WTC11 (cell line): ENCODE measurements around the gene CRTC2. TPM values are rescaled to one million over a fixed set of nuclear protein-coding genes. Genes with fewer than 3 reads are reported as not detected.

Source experiments
- ATAC-seq: fragments of 200-7000 bp; cut with Tn5 transposase; 2 replicates; pipeline ENCODE4 v1.10.0; 2021; ENCODE audit warnings: mild to moderate bottlenecking, moderate library complexity
- CTCF ChIA-PET: fragments of 300-600 bp; sonication (Branson Sonifier 250); formaldehyde crosslinking; loops from one replicate; lab custom pipeline; 2021; ENCODE audit warnings: antibody characterized with exemption; lab: Charles Lee
- POLR2A ChIA-PET: fragments of 350-600 bp; sonication (Branson Sonifier 250); formaldehyde crosslinking; loops from one replicate; lab custom pipeline; 2021; ENCODE audit warnings: antibody characterized with exemption; lab: Charles Lee
- DNase-seq: peaks from one replicate; pipeline ENCODE4 v3.0.0; 2021; ENCODE audit warnings: low spot score
- H3K27ac Mint-ChIP-seq: 2 replicates; pipeline ENCODE4 v1.8.0; 2021; ENCODE audit warnings: mixed read lengths
- H3K27me3 Mint-ChIP-seq: 2 replicates; pipeline ENCODE4 v1.8.0; 2021; ENCODE audit warnings: low read depth, mild to moderate bottlenecking, moderate library complexity, mixed read lengths
- H3K36me3 Mint-ChIP-seq: 2 replicates; pipeline ENCODE4 v1.8.0; 2021; ENCODE audit warnings: mixed read lengths
- H3K4me1 Mint-ChIP-seq: 2 replicates; pipeline ENCODE4 v1.8.0; 2022; ENCODE audit warnings: mixed read lengths
- H3K4me3 Mint-ChIP-seq: 2 replicates; pipeline ENCODE4 v1.8.0; 2021; ENCODE audit warnings: mild to moderate bottlenecking, moderate library complexity, mixed read lengths
- H3K9me3 Mint-ChIP-seq: 2 replicates; pipeline ENCODE4 v1.8.0; 2021; ENCODE audit warnings: mixed read lengths
- ATF1 ChIP-seq: sonication (generic); formaldehyde crosslinking; IDR thresholded peaks from 2 replicates; pipeline ENCODE4 v1.8.1; 2023; ENCODE audit warnings: mild to moderate bottlenecking, moderate library complexity, missing genetic modification reagents
- EMX1 ChIP-seq: fragments of 250-450 bp; sonication (Bioruptor Pico); IDR thresholded peaks from 2 replicates; pipeline ENCODE4 v1.8.0; 2021; ENCODE audit warnings: mild to moderate bottlenecking
- ESRRA ChIP-seq: sonication (generic); formaldehyde crosslinking; IDR thresholded peaks from 2 replicates; pipeline ENCODE4 v1.8.1; 2022; ENCODE audit warnings: mild to moderate bottlenecking, missing genetic modification reagents, borderline replicate concordance
- ETV6 ChIP-seq: sonication (generic); formaldehyde crosslinking; IDR thresholded peaks from 2 replicates; pipeline ENCODE4 v1.8.1; 2022; ENCODE audit warnings: mild to moderate bottlenecking, missing genetic modification reagents
- FOXJ3 ChIP-seq: sonication (generic); formaldehyde crosslinking; IDR thresholded peaks from 2 replicates; pipeline ENCODE4 v1.9.0; 2021; ENCODE audit warnings: missing genetic modification reagents, mild to moderate bottlenecking, borderline replicate concordance
- FOXK1 ChIP-seq: sonication (generic); formaldehyde crosslinking; IDR thresholded peaks from 2 replicates; pipeline ENCODE4 v1.8.0; 2022; ENCODE audit warnings: mild to moderate bottlenecking, moderate library complexity, missing genetic modification reagents
- FOXP1 ChIP-seq: sonication (generic); formaldehyde crosslinking; IDR thresholded peaks from 2 replicates; pipeline ENCODE4 v1.8.0; 2022; ENCODE audit warnings: missing genetic modification reagents, mild to moderate bottlenecking, moderate library complexity, borderline replicate concordance
- GABPB1 ChIP-seq: sonication (generic); formaldehyde crosslinking; IDR thresholded peaks from 2 replicates; pipeline ENCODE4 v1.8.1; 2023; ENCODE audit warnings: mild to moderate bottlenecking, missing genetic modification reagents
- HMGA2 ChIP-seq: fragments of 250-450 bp; sonication (Bioruptor Pico); IDR thresholded peaks from 2 replicates; pipeline ENCODE4 v1.4.0; 2021; ENCODE audit warnings: mild to moderate bottlenecking, moderate library complexity
- JAZF1 ChIP-seq: fragments of 250-450 bp; sonication (Bioruptor Pico); IDR thresholded peaks from 2 replicates; pipeline ENCODE4 v1.9.0; 2021; ENCODE audit warnings: moderate library complexity, mild to moderate bottlenecking, inconsistent platforms
- MYBL2 ChIP-seq: sonication (generic); formaldehyde crosslinking; IDR thresholded peaks from 2 replicates; pipeline ENCODE4 v1.8.1; 2023; ENCODE audit warnings: mild to moderate bottlenecking, moderate library complexity, missing genetic modification reagents
- NFYB ChIP-seq: sonication (generic); formaldehyde crosslinking; conservative IDR thresholded peaks from 2 replicates; pipeline ENCODE4 v1.8.0; 2022; ENCODE audit warnings: low read depth, missing genetic modification reagents
- NR3C1 ChIP-seq: sonication (generic); formaldehyde crosslinking; conservative IDR thresholded peaks from 2 replicates; pipeline ENCODE4 v1.8.1; 2023; ENCODE audit warnings: low read depth, mild to moderate bottlenecking, missing genetic modification reagents
- PRRX2 ChIP-seq: fragments of 250-450 bp; sonication (Bioruptor Pico); IDR thresholded peaks from 2 replicates; pipeline ENCODE4 v1.8.0; 2021; ENCODE audit warnings: mild to moderate bottlenecking
- RORB ChIP-seq: fragments of 250-450 bp; sonication (Bioruptor Pico); IDR thresholded peaks from 2 replicates; pipeline ENCODE4 v1.9.0; 2021; ENCODE audit warnings: mild to moderate bottlenecking
- SOX15 ChIP-seq: fragments of 250-450 bp; sonication (Bioruptor Pico); IDR thresholded peaks from 2 replicates; pipeline ENCODE4 v1.9.0; 2021; ENCODE audit warnings: mild to moderate bottlenecking
- SP1 ChIP-seq: sonication (generic); formaldehyde crosslinking; conservative IDR thresholded peaks from 2 replicates; pipeline ENCODE4 v1.8.1; 2022; ENCODE audit warnings: missing genetic modification reagents
- ZNF121 ChIP-seq: sonication (generic); formaldehyde crosslinking; IDR thresholded peaks from 2 replicates; pipeline ENCODE4 v1.8.0; 2023; ENCODE audit warnings: missing genetic modification reagents
- ZNF416 ChIP-seq: fragments of 250-450 bp; sonication (Bioruptor Pico); IDR thresholded peaks from 2 replicates; pipeline ENCODE4 v1.9.0; 2021; ENCODE audit warnings: mild to moderate bottlenecking, inconsistent platforms
- ZNF671 ChIP-seq: fragments of 250-450 bp; sonication (Bioruptor Pico); IDR thresholded peaks from 2 replicates; pipeline ENCODE4 v1.8.0; 2021; ENCODE audit warnings: mild to moderate bottlenecking
- total RNA-seq: library from RNA; stranded (reverse); gene quantifications from 3 replicates; pipeline ENCODE4 v1.2.3, GENCODE V29; 2021
- TF ChIP-seq, protein P1 (sequence below): sonication (generic); formaldehyde crosslinking; IDR thresholded peaks from 2 replicates; pipeline ENCODE4 v1.8.1; 2022; ENCODE audit warnings: missing genetic modification reagents, borderline replicate concordance
- TF ChIP-seq, protein P2 (sequence below): sonication (generic); formaldehyde crosslinking; IDR thresholded peaks from 2 replicates; pipeline ENCODE4 v1.8.1; 2023; ENCODE audit warnings: mild to moderate bottlenecking, missing genetic modification reagents
- TF ChIP-seq, protein P3 (sequence below): sonication (generic); formaldehyde crosslinking; IDR thresholded peaks from 2 replicates; pipeline ENCODE4 v1.8.0; 2022; ENCODE audit warnings: mild to moderate bottlenecking, missing genetic modification reagents
- TF ChIP-seq, protein P4 (sequence below): sonication (generic); formaldehyde crosslinking; IDR thresholded peaks from 2 replicates; pipeline ENCODE4 v1.8.1; 2022; ENCODE audit warnings: mild to moderate bottlenecking, missing genetic modification reagents, moderate library complexity, borderline replicate concordance

The CRTC2 gene
- total RNA-seq, 1 experiment from 2014 or later, result 43.7 TPM

DNA sequence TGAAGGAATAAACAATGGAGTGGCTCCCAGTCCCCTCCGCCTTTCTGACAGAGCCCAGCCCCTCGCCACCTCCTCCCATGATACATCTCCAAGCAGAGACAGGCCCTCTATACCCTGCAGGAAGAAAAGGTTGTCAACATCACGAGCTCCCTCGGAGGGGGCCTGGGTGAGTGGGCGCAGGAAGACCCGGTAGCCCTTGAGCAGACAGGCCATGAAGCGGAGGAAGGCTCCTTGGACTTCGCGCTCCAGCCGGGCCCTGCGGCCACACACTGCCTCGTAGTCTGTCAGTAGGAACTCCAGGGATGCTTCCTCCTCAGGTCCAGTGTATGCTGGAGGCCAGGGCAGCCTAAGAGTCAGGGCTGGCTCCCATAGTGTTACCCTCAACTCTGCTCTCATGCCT lies 18.9 kb downstream of the CRTC2 start (continued):
- TF ChIP-seq HMGA2 (CRISPR knock-in tag), result no peak
- TF ChIP-seq, protein P1, sequence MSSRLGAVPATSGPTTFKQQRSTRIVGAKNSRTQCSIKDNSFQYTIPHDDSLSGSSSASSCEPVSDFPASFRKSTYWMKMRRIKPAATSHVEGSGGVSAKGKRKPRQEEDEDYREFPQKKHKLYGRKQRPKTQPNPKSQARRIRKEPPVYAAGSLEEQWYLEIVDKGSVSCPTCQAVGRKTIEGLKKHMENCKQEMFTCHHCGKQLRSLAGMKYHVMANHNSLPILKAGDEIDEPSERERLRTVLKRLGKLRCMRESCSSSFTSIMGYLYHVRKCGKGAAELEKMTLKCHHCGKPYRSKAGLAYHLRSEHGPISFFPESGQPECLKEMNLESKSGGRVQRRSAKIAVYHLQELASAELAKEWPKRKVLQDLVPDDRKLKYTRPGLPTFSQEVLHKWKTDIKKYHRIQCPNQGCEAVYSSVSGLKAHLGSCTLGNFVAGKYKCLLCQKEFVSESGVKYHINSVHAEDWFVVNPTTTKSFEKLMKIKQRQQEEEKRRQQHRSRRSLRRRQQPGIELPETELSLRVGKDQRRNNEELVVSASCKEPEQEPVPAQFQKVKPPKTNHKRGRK (CRISPR knock-in tag), result no peak

DNA sequence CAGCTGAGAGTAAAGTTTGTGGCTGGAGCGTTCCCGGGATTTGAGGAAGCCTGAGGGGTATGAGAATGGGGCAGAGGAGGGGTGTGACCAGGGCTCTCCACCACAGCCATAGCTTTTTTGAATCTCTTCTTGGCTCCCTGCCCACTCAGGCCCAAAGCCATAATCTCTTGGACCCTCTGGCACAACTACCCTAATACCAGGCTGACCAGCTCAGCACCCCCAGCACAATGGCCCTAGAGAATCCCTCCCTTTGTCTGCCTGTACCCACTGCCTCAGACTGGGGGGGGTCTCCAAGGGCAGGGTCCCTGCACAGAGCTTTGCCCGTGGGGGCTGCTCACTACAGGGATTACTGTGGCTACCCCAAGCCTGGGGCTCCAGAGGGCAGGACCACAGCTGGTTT lies 19.4 kb downstream of the CRTC2 start:
- CTCF ChIA-PET, result no interaction called here
- no peaks in the 10 kb centered on the region for H3K27me3 Mint-ChIP-seq
- POLR2A ChIA-PET, result interaction anchor here (0.7 kb wide), 1 partner anchor 121 kb away, joined by 3 read pairs; no protein-coding TSS in a partner anchor
- DNase-seq (no peak), ATAC-seq (no peak)
- no peak for TF ChIP-seq FOXK1 (CRISPR knock-in tag)
- TF ChIP-seq HMGA2 (CRISPR knock-in tag), result no peak
- TF ChIP-seq RORB (CRISPR knock-in tag), result no peak
- no peak for TF ChIP-seq ATF1 (CRISPR knock-in tag)
- TF ChIP-seq SOX15 (CRISPR knock-in tag), result no peak
- TF ChIP-seq SP1 (CRISPR knock-in tag), result no peak
- TF ChIP-seq FOXP1 (CRISPR knock-in tag), result no peak
- no peak for TF ChIP-seq JAZF1 (CRISPR knock-in tag)
- TF ChIP-seq ZNF121 (CRISPR knock-in tag), result no peak
- TF ChIP-seq ZNF671, result no peak
- no peak for TF ChIP-seq MYBL2 (CRISPR knock-in tag)
- TF ChIP-seq PRRX2, result no peak
- H3K4me3 Mint-ChIP-seq, result no peak overlapping the region
- no peak overlapping the region for H3K27ac Mint-ChIP-seq
- peaks cover 53% of the 10 kb centered on the region for H3K36me3 Mint-ChIP-seq
- H3K9me3 Mint-ChIP-seq, result no peaks in the 10 kb centered on the region
- H3K4me1 Mint-ChIP-seq, result no peaks in the 10 kb centered on the region

DNA sequence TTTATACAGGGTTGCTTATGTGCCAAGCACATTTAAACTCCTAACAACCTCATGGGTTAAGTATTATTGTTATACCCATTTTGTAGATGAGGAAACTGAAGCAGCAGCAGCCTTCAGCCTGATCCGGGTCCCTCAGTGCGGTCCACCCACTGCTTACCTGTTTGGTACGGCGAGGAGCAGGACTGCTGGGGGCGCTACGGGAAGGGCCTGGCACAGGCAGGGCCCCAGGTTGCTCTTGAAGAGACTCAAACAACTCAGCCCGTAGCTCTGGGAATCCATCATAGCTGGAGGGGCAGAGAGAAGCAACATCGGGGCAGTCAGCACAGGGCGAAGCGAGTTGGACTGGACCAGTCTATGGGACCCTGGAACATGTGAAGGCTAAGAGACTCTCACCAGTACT lies 21.1 kb downstream of the CRTC2 start:
- DNase-seq, result no peak
- H3K36me3 Mint-ChIP-seq, result peaks cover 59% of the 10 kb centered on the region
- no peaks in the 10 kb centered on the region for H3K9me3 Mint-ChIP-seq
- POLR2A ChIA-PET, result interaction anchor here (0.5 to 1.3 kb wide), 2 partner anchors 9 to 156 kb away, joined by 3 to 5 read pairs; partner anchors contain the start of gene DENND4B
- no peak overlapping the region for H3K4me3 Mint-ChIP-seq
- CTCF ChIA-PET, result no interaction called here
- TF ChIP-seq FOXJ3 (CRISPR knock-in tag) (no peak), ESRRA (CRISPR knock-in tag) (no peak), NR3C1 (CRISPR knock-in tag) (no peak), ZNF416 (CRISPR knock-in tag) (no peak), GABPB1 (no peak), HMGA2 (CRISPR knock-in tag) (no peak), NFYB (no peak), ETV6 (CRISPR knock-in tag) (no peak), ZNF121 (CRISPR knock-in tag) (no peak), EMX1 (CRISPR knock-in tag) (no peak)
- TF ChIP-seq, protein P2, sequence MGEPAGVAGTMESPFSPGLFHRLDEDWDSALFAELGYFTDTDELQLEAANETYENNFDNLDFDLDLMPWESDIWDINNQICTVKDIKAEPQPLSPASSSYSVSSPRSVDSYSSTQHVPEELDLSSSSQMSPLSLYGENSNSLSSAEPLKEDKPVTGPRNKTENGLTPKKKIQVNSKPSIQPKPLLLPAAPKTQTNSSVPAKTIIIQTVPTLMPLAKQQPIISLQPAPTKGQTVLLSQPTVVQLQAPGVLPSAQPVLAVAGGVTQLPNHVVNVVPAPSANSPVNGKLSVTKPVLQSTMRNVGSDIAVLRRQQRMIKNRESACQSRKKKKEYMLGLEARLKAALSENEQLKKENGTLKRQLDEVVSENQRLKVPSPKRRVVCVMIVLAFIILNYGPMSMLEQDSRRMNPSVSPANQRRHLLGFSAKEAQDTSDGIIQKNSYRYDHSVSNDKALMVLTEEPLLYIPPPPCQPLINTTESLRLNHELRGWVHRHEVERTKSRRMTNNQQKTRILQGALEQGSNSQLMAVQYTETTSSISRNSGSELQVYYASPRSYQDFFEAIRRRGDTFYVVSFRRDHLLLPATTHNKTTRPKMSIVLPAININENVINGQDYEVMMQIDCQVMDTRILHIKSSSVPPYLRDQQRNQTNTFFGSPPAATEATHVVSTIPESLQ (CRISPR knock-in tag), result no peak
- TF ChIP-seq, protein P3, sequence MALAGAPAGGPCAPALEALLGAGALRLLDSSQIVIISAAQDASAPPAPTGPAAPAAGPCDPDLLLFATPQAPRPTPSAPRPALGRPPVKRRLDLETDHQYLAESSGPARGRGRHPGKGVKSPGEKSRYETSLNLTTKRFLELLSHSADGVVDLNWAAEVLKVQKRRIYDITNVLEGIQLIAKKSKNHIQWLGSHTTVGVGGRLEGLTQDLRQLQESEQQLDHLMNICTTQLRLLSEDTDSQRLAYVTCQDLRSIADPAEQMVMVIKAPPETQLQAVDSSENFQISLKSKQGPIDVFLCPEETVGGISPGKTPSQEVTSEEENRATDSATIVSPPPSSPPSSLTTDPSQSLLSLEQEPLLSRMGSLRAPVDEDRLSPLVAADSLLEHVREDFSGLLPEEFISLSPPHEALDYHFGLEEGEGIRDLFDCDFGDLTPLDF, result no peak
- TF ChIP-seq, protein P4, sequence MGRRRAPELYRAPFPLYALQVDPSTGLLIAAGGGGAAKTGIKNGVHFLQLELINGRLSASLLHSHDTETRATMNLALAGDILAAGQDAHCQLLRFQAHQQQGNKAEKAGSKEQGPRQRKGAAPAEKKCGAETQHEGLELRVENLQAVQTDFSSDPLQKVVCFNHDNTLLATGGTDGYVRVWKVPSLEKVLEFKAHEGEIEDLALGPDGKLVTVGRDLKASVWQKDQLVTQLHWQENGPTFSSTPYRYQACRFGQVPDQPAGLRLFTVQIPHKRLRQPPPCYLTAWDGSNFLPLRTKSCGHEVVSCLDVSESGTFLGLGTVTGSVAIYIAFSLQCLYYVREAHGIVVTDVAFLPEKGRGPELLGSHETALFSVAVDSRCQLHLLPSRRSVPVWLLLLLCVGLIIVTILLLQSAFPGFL, result no peak
- ATAC-seq, result no peak
- no peak overlapping the region; the same call in 1 of the 2 replicates for H3K27ac Mint-ChIP-seq
- no peaks in the 10 kb centered on the region for H3K27me3 Mint-ChIP-seq
- H3K4me1 Mint-ChIP-seq, result no peaks in the 10 kb centered on the region
